Hepatocyte (in vitro differentiated cells): ENCODE data around the gene MTG2.

ENCODE experiments used
- EZH2 ChIP-seq: fragments of 200-600 bp; sonication (generic); IDR thresholded peaks from 2 replicates; pipeline ENCODE4 v1.6.1; 2016; ENCODE audit warnings: antibody characterized with exemption, mild to moderate bottlenecking, borderline replicate concordance
- EZH2phosphoT487 ChIP-seq: fragments of 200-600 bp; sonication (generic); IDR thresholded peaks from one replicate; pipeline ENCODE4 v1.6.1; 2018; ENCODE audit warnings: antibody characterized with exemption, mild to moderate bottlenecking, low read depth, moderate library complexity; ENCODE audit not compliant: unreplicated experiment, severe bottlenecking
- TF ChIP-seq, protein P1 (sequence below): fragments of 200-600 bp; sonication (generic); IDR thresholded peaks from 2 replicates; pipeline ENCODE4 v1.5.1; 2016; ENCODE audit warnings: antibody characterized with exemption, mild to moderate bottlenecking; ENCODE audit not compliant: poor library complexity

DNA sequence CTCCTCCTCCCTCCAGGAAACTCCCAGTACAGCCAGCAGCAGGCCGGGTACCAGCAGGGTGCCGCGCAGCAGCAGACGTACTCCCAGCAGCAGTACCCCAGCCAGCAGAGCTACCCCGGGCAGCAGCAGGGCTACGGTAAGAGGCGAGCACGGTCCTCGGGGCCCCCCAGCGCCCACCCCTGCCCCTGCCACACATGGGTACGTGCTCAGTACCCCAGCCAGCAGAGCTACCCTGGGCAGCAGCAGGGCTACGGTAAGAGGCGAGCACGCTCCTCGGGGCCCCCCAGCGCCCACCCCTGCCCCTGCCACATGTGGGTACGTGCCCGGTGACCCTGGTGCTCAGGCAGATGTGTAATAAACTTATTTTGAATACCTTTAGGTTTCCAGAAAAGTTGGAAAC lies 10.2 kb upstream of the MTG2 start:
- TF ChIP-seq, protein P1, sequence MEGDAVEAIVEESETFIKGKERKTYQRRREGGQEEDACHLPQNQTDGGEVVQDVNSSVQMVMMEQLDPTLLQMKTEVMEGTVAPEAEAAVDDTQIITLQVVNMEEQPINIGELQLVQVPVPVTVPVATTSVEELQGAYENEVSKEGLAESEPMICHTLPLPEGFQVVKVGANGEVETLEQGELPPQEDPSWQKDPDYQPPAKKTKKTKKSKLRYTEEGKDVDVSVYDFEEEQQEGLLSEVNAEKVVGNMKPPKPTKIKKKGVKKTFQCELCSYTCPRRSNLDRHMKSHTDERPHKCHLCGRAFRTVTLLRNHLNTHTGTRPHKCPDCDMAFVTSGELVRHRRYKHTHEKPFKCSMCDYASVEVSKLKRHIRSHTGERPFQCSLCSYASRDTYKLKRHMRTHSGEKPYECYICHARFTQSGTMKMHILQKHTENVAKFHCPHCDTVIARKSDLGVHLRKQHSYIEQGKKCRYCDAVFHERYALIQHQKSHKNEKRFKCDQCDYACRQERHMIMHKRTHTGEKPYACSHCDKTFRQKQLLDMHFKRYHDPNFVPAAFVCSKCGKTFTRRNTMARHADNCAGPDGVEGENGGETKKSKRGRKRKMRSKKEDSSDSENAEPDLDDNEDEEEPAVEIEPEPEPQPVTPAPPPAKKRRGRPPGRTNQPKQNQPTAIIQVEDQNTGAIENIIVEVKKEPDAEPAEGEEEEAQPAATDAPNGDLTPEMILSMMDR, result no peak
- TF ChIP-seq EZH2phosphoT487, result no peak
- TF ChIP-seq EZH2, result no peak
